Measurements from ENCODE around the gene MFN2. TPM values are rescaled to one million over a fixed set of nuclear protein-coding genes. Genes with fewer than 3 reads are reported as not detected.

The MFN2 gene
- total and polyA plus RNA-seq, 4 donors, result 17.2 to 87.8 (median 43.2) TPM

DNA sequence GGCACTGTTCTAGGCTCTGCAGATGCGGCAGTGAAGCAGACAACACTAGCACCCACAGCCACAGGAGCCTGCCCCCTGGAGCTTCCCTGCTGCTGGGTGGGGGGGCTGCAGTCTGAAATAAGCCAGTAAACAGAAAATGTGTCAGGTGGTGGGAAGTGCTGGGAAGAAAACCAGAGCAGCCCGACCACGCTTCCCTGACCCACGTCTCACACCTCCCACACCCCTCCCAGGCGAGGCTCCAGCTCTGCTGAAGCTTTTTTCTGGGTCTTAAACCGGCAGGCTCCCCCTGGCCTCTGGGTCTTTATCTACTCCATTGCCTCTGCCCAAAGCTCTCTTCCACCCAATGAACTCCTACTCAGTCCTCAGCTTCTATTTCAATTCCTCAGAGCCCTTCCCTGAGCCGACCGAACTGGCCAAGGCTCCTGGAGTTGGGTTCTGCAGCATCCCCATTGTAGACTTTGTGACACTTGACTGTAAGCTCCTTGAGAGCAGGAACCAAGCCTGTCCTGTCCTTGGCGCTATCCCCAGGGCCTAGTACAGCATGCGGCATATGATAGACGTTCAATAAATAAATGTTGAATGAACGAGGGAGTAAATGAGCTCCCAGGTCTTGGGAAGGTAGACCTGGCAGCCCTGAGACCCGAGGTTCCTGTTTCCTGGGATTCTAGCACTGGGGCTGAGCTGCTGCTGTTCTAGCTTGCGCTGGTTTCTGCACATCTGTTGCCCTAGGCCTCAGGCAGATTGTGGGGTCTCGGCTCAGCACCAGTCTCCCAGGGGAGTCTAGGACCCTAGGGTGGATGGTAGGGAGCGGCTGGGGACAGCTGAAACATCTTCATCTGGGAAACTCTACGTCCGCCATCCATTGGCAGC, 57.5 kb downstream of the MFN2 start:
- peaks cover 0 to 4% (median 1%) of the 10 kb centered on the region in 4 donors for H3K4me1 ChIP-seq (ENCODE audit: control insufficient read depth in 4 of 4, insufficient read depth in 4 of 4, low read length in 3 of 4)
- H3K36me3 ChIP-seq (ENCODE audit: control insufficient read depth in 4 of 4, insufficient read depth in 3 of 4, low read depth in 1 of 4, low read length in 3 of 4), result no peaks in the 10 kb centered on the region
- H3K4me3 ChIP-seq (ENCODE audit: low read depth in 1 of 3, low read length in 3 of 3), result no peak overlapping the region
- no peaks in the 10 kb centered on the region for H3K27me3 ChIP-seq (ENCODE audit: control insufficient read depth in 4 of 4, insufficient read depth in 4 of 4, low read length in 3 of 4)
- WGBS, result 87% methylated on average over 18 of the region's 18 CpGs
- no peak overlapping the region for H3K9ac ChIP-seq (ENCODE audit: low read depth in 1 of 2, low read length in 2 of 2)
- H3K9me3 ChIP-seq (ENCODE audit: control insufficient read depth in 4 of 4, low read length in 3 of 4), result no peaks in the 10 kb centered on the region
- H3K27ac ChIP-seq (ENCODE audit: low read depth in 1 of 2, low read length in 2 of 2), result no peak overlapping the region
- TF ChIP-seq EGR1 (IDR thresholded peaks at IDR 0.05; ENCODE audit: low read depth in 2 of 2) (no peak), RAD21 (IDR thresholded peaks at IDR 0.05) (no peak), SP1 (IDR thresholded peaks at IDR 0.05) (no peak), RXRA (IDR thresholded peaks at IDR 0.05) (no peak), HNF4G (IDR thresholded peaks at IDR 0.05) (no peak), TAF1 (conservative IDR thresholded peaks at IDR 0.05) (no peak), JUND (IDR thresholded peaks at IDR 0.05) (no peak), NR2F2 (IDR thresholded peaks at IDR 0.05) (no peak), YY1 (IDR thresholded peaks at IDR 0.05) (no peak), FOXA2 (IDR thresholded peaks at IDR 0.05) (no peak), FOXA1 (IDR thresholded peaks at IDR 0.05) (no peak), HNF4A (conservative IDR thresholded peaks at IDR 0.05) (no peak)
- TF ChIP-seq, protein P1, sequence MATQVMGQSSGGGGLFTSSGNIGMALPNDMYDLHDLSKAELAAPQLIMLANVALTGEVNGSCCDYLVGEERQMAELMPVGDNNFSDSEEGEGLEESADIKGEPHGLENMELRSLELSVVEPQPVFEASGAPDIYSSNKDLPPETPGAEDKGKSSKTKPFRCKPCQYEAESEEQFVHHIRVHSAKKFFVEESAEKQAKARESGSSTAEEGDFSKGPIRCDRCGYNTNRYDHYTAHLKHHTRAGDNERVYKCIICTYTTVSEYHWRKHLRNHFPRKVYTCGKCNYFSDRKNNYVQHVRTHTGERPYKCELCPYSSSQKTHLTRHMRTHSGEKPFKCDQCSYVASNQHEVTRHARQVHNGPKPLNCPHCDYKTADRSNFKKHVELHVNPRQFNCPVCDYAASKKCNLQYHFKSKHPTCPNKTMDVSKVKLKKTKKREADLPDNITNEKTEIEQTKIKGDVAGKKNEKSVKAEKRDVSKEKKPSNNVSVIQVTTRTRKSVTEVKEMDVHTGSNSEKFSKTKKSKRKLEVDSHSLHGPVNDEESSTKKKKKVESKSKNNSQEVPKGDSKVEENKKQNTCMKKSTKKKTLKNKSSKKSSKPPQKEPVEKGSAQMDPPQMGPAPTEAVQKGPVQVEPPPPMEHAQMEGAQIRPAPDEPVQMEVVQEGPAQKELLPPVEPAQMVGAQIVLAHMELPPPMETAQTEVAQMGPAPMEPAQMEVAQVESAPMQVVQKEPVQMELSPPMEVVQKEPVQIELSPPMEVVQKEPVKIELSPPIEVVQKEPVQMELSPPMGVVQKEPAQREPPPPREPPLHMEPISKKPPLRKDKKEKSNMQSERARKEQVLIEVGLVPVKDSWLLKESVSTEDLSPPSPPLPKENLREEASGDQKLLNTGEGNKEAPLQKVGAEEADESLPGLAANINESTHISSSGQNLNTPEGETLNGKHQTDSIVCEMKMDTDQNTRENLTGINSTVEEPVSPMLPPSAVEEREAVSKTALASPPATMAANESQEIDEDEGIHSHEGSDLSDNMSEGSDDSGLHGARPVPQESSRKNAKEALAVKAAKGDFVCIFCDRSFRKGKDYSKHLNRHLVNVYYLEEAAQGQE (IDR thresholded peaks at IDR 0.05), result no peak
- TF ChIP-seq, protein P2, sequence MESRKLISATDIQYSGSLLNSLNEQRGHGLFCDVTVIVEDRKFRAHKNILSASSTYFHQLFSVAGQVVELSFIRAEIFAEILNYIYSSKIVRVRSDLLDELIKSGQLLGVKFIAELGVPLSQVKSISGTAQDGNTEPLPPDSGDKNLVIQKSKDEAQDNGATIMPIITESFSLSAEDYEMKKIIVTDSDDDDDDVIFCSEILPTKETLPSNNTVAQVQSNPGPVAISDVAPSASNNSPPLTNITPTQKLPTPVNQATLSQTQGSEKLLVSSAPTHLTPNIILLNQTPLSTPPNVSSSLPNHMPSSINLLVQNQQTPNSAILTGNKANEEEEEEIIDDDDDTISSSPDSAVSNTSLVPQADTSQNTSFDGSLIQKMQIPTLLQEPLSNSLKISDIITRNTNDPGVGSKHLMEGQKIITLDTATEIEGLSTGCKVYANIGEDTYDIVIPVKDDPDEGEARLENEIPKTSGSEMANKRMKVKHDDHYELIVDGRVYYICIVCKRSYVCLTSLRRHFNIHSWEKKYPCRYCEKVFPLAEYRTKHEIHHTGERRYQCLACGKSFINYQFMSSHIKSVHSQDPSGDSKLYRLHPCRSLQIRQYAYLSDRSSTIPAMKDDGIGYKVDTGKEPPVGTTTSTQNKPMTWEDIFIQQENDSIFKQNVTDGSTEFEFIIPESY (IDR thresholded peaks at IDR 0.05), result no peak
- TF ChIP-seq, protein P3, sequence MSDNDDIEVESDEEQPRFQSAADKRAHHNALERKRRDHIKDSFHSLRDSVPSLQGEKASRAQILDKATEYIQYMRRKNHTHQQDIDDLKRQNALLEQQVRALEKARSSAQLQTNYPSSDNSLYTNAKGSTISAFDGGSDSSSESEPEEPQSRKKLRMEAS (IDR thresholded peaks at IDR 0.05), result no peak
- TF ChIP-seq, protein P4, sequence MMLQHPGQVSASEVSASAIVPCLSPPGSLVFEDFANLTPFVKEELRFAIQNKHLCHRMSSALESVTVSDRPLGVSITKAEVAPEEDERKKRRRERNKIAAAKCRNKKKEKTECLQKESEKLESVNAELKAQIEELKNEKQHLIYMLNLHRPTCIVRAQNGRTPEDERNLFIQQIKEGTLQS (IDR thresholded peaks at IDR 0.05), result no peak
- no peak for DNase-seq (ENCODE audit: low spot score)

Data from liver (tissue), 9 donors.